Dermis blood vessel endothelial cell (primary cell): ENCODE measurements around the gene PODN. TPM values are rescaled to one million over a fixed set of nuclear protein-coding genes. Genes with fewer than 3 reads are reported as not detected.

Experiments used
- DNase-seq: peaks from one replicate; pipeline ENCODE4 v3.0.0; 2010
- total RNA-seq: library from RNA; depleted of rRNA; stranded (reverse); fragments of >200 nt; gene quantifications from 2 replicates; pipeline ENCODE4 v1.2.3, GENCODE V29; 2014

The PODN gene
- total RNA-seq, 1 donor from 2014 or later: not detected

GRCh38 chr1:53091841-53092645 is 30.0 kb downstream of the PODN start:
- no peak for DNase-seq

- DNase-seq: no peak
These were observed 30.8 kb downstream of the PODN start for GRCh38 chr1:53092659-53093450.

GRCh38 chr1:53093451-53093754 is 31.4 kb downstream of the PODN start:
- no peak for DNase-seq

DNA sequence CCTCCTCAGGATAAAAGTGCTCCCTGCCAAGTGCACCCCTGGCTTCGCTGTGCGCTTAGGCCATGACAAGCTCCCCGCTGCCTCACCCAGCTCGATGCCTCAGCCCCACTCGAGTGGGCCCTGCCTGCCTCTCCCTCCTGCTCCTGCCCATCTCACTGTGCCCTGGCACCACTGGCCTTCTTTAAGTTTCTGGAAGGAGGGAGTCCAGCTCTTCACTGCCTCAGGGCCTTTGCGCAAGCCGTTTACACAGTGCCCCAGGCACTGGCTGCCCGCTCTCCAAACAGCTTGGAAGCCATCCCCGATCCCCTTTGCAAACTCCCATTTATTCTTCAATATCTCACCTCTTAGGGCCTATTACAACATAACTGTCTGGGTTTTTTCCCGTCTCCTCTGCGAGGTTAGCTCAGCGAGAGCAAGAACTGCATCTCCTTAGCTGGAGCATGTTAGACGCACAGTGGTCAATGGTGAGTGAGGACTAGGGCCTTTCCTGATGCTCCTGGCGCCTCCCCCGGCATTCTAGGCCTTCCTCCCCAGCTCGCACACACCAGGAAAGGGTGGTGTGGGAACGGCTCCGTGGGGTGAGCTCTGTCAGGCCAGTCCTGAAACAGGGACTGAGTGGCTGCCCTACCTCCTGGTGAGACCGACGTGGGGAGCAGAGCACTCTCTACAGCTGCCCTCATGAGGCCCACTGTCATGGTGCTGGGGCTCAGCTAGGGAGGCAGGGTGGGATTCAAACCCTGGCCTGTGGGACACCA is 31.9 kb downstream of the PODN start:
- no peak for DNase-seq

GRCh38 chr1:53094533-53094919 is 32.5 kb downstream of the PODN start:
- DNase-seq: no peak

DNA sequence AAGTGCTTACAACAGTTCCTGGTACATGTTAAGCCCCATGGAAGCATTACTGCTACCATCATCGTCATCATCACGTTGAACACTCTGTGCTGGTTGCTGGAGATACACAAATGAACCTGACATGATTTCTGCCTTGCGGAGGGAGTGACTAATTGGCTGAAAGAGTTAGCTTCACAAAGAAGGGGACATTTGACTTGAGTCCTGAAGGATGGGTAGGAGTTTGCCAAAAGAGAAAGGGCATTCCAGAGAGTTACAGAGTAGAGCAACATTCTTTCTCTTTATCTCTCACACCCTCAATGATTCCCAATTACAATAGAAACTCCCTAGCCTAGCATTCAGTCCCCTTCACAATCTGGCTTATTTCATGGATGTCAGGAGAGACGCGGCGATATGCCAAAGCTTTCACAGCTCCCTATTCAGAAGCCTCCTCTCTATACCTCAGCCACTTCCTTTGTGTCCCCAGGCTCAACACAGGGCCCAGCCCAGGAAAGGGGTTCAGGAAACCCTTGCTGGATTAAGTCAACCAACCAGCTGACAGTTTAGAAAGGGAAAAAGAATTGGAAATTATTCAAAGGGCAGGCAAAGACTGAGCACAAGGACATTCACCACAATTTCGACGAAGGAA is 42.4 kb downstream of the PODN start:
- no peak for DNase-seq

DNA sequence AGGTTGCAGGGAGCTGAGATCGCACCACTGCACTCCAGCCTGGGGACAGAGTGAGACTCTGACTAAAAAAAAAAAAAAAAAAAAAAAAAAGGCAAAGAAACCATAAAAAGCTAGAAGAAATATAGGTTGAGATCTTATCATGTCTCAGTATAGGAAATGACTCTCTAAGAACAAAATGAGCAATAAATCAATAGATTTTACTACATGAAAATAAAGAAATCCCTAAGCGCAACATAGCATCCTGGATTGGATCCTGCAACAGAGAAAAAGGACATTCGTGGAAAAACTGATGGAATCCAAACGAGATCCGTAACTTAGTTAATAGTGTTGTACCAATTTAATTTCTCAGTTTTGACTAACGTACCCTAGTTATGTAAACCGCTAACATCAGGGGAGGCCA is 45.1 kb downstream of the PODN start:
- DNase-seq: no peak

DNA sequence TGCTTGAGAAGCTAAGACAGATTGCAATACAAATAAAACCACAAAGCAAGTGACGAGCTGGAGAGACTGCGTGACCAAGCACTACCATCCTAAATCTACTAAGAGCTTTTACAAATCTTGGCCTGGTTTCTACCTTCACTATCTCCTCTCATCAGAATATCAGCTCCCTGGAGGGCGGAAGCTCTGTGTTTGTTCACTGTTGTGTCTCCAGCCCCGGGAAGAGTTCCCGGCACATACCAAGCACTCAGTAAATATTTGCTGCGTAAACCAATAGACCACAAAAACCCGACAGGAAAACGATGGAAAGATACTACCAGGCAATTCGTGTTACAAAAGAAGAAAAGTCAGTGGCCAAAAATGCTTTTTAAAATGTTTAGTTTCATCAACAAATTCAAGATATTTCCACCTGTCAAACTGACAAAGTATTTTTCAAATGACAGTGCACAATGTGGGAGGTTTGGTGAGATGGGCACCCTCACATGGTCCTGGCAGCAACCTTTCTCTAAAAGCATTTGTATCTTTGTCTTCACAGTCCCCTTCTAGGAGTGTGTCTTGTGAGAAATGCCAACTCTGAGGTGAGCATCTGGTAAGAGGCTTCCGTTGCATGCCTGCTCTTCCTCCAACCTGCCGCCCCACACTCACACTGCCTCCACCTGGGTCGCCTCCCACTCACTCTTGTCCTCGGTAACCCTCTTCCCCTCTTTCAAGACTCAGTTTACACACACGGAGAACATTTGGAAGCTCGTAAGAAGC is 45.7 kb downstream of the PODN start:
- DNase-seq: no peak

DNA sequence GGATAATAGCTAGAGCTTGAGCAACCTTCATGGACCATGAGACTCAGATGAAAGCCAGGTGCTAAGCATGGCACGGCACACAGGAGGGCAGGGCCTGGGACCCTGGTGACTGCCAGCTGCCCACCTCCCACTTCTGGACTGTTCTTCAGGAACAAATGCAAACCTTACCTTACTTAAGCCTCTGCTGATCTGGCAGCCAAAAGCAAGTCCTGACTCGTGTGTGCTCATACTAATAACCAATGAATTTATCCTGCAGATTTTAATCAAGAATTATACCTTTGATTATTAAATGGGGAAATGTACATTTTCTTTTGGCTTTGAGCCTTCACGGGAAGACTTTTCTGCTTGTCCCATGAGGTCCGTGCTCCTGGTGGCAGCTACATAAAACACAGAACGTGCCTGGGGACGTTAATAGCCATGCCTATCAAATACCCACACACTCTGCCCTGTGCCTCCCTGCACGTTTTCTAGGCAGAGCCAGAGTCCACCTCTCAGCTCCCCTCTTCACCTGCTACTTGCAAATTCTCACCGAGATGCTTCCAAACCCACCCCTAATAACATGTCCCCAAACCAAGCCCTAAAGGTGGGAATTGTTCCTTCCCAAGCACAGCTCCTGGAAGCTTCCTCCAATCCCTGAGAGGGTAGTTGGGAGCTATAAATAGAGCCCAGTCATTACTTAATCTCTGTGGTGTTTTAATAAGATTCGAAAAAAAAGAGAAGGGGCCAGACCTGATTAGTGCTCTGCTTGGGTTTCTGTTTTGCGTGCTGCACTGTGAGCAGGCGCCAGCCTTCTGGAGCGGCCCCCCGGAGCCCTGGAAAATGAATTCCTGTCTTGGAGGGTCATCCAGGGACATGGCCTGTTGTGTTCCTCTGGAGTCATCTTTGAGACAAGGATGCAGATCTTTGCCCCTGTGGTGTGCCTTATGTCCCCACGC is 46.9 kb downstream of the PODN start:
- DNase-seq: no peak

DNA sequence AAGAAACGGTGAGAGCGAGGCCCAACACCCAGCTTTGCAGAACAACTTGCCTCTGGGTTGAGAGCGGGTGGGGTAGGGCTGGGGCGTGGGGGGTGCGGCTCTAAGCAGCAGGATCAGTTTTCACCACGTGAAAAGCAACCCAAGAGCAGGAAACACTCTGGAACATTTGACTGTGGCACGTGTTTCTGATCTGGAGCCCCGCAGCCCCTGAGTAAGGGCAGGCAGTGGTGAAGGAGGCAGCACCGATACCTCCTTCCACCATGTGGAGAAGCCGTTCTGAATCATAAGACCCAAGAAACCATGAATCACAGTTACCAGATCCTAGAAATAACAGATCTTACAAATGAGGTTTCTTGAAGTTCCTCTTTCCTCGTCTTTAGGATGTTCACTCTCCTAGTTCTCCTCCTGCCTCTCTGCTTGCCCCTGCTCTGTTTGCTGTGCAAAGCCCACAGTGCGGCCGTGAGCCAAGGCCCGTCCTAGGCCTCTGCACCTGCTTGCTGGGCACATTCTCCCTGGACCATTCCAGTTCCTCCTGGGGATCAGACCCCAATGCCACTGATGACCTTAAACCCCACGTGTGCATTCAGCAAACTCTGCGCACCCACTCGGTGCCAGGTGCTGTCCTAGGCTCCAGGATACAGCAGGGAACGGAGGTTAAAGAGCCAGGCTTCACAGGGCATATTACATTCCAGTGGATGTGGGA is 48.5 kb downstream of the PODN start:
- DNase-seq: no peak

GRCh38 chr1:53111073-53111556 is 49.1 kb downstream of the PODN start:
- peak; percentile 26 for DNase-seq

DNA sequence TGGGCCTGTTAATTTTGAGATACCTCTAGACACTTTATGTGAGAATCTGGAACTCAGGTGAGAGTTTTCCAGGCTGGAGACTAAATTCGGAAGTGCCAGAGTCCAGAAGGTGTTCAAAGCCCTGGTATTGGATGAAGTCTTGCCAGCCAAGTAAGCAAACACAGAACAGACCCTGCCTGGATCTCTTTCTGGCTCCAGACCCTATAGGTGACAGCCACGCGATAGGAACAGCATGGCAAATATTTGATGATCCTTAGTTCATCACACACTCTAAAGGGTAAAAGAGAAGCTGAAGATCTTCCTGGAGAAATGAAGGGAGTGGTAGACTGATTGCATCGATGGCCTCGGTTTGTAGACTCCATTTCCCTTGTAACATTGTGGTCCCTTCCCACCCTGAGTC is 49.7 kb downstream of the PODN start:
- DNase-seq: no peak

DNA sequence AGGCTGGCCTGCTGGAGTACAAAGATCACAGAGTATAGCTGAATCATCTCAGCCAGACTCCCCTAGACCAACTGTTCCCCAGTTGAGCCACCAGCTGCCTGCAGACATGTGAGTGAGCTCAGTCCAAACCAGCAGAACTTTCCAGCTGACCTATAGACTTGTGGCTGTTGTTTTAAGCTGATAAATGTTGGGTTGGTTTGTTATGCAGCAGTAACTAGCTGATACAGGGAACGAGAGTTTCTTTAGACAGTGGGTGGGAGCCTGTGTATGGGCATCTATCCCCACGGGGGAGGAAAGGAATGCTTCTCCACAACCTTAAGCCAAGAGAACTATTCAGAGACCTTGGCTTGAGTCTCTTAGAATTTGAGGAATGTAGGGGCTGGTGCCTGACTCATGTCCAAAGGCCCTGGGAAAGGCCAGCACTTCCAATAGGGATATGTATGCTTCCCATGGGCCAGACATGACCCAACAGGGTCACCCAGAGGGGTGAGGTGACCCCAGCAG is 50.3 kb downstream of the PODN start:
- DNase-seq: peak; percentile 17

DNA sequence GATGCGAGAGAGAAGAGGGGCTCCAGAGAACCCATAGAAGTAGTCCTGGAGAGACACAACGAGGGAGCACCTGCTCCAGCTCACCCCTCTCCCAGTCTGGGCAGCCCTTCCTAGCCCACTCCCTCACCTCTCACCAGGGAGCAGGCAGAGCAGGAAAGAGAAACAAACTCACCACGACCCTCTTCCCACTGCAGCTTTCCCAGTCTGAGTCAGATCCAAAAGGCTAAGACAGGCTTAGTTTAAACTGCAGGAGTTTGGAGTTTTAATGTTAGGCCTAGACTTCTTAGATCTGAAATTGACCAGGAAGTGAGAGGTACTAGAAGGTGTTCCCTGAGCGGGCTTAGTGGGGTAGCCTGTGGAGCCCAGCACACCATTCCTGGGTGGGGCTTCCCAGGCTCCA is 50.8 kb downstream of the PODN start:
- no peak for DNase-seq

- DNase-seq: no peak
These were observed 52.1 kb downstream of the PODN start for GRCh38 chr1:53114090-53114489.

DNA sequence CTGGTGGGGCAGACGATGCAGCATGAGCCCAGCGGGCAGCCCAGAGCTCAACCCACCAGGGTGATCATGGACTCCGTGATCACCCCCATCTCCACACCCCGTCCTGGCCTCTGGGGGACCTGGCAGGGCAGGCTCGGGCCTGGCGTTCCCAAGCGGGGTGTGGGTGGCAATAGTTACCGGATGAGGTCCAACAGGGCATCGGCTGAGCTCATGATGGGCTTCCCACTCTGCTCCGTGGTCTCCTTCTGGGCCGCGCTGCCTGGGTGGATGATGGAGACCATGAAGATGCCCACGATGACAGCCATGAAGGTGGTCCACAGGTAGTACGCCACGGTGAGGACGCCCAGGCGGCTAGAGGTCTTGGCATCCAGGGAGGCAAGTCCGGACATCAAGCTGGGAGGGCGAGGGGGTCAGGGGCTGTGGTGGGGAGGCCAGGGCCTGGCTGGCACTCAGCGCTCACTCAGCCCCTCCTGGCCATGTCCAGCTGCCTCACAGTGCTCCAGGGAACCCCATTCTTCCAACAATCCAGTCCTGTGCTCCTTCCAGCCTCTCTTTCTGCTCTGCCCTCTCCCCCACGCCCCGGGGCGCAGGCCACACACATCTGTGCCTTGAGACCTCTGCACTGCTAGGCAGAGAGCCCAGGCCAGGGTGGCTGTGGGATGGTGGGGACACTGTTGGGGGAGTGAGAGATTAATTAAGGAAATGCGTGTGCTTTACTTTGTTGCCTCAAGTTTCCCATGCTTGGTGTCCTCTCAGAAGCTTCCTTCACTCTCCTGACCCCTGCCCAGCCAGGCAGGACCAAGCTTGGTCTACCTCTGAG is 52.8 kb downstream of the PODN start:
- DNase-seq: no peak

DNA sequence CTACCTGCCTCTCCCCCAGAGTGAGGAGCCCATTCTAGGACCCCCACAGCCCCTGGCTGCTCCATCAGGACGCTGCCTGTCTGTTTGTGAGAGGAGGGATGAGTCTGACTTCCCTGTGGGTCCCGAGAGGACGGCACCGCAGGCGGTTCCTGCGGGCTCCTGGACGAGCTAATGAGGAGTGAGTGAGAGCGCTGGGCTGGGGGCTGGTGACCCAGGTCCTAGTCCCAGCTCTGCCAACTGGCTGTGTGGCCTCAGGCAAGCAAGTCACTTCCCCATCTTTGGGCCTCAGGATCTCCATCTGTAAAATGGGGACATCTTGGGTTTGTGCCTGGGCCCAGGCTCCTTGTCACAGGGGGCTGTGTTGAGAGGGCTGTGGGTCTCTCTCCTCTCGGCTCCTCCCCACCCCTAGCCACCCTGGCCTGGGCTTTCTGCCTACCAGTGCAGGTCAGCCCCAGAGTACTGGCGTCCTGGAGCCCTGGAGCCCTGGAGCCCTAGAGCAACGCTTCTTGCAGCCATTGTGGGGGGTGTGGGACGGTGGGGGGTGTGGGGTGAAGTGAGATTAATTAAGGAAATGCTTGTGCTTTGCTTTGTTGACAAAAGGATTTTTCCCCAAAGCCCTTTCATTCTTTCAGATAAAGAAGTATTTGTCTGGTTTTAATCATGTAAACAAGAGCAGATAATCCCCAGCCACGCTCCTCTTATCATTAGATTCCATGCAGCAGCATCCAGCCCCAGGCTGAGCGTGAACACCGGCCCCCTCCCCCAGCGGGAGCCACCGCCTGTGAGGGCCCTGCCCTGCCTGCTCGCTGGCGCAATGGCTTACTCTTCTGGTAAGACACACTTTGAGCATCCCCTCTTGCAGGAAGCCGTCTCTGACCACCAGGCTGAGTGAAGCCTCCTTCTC is 53.6 kb downstream of the PODN start:
- no peak for DNase-seq

- no peak for DNase-seq
These were observed 54.3 kb downstream of the PODN start for GRCh38 chr1:53116307-53116810.
